ENCODE data around the gene APPBP2. TPM values are rescaled to one million over a fixed set of nuclear protein-coding genes. Genes with fewer than 3 reads are reported as not detected.
"Not testable (repeated sequence)": the region's sequence is repeated elsewhere in the genome, so short reads cannot be mapped to it uniquely, and the experiment has no call there.

APPBP2 gene
- polyA plus RNA-seq, 1 donor (not counting 4 experiments of a cell fraction or from before 2014, with no cell fraction given): 21.1 TPM

- DNase-seq (ENCODE audit: low read depth, low spot score) (no peak), FAIRE-seq (no peak)
- Histone ChIP-seq H3K27ac (ENCODE audit: control insufficient read depth, insufficient read depth, low read length) (no peak overlapping the region), H3K9ac (ENCODE audit: control insufficient read depth, extremely low read depth, insufficient read depth, low read length) (no peak overlapping the region), H4K20me1 (ENCODE audit: control insufficient read depth, extremely low read depth, insufficient read depth, low read length) (no peaks in the 10 kb centered on the region), H3K36me3 (ENCODE audit: control insufficient read depth in 2 of 2, extremely low read depth in 1 of 2, insufficient read depth in 2 of 2, low read length in 2 of 2) (peaks cover 8 to 17% of the 10 kb centered on the region in 2 experiments), H3K9me3 (ENCODE audit: control insufficient read depth, low read depth, low read length) (peaks cover 10% of the 10 kb centered on the region), H3K4me1 (ENCODE audit: control insufficient read depth, extremely low read depth, insufficient read depth, low read length) (no peaks in the 10 kb centered on the region), H3K79me2 (ENCODE audit: control insufficient read depth, insufficient read depth, low read length) (no peaks in the 10 kb centered on the region), H3K4me3 (ENCODE audit: control insufficient read depth in 2 of 3, extremely low read depth in 1 of 3, insufficient read depth in 2 of 3, low read depth in 1 of 3, low read length in 3 of 3) (no peak overlapping the region), H3K4me2 (ENCODE audit: control insufficient read depth, extremely low read depth, insufficient read depth, low read depth, low read length) (no peak overlapping the region), H3K9me1 (ENCODE audit: control insufficient read depth, extremely low read depth, insufficient read depth, low read length) (no peaks in the 10 kb centered on the region), H2AFZ (ENCODE audit: control insufficient read depth, low read length) (no peak overlapping the region), H3K27me3 (ENCODE audit: control insufficient read depth, extremely low read depth, insufficient read depth, low read length) (no peaks in the 10 kb centered on the region)
- TF ChIP-seq EZH2 (IDR thresholded peaks at IDR 0.05; ENCODE audit: low read length): no peak
- TF ChIP-seq CTCF (optimal IDR thresholded peaks at IDR 0.05 in 1 of 3, IDR thresholded peaks at IDR 0.05 in 1 of 3, conservative IDR thresholded peaks at IDR 0.05 in 1 of 3; ENCODE audit: extremely low read depth in 1 of 3, insufficient read depth in 2 of 3, low read length in 3 of 3): no peak
- dilution Hi-C loops (cut with MboI; ENCODE audit: extremely low pct_ligation_motif_present, low sequenced_read_pairs): no loop called here
Measured at GRCh38 chr17:60493847-60494321, 32.2 kb downstream of the APPBP2 start.

- DNase-seq (ENCODE audit: low read depth, low spot score) (no peak), FAIRE-seq (no peak)
- Histone ChIP-seq H3K79me2 (ENCODE audit: control insufficient read depth, insufficient read depth, low read length) (no peaks in the 10 kb centered on the region), H3K36me3 (ENCODE audit: control insufficient read depth in 2 of 2, extremely low read depth in 1 of 2, insufficient read depth in 2 of 2, low read length in 2 of 2) (peaks cover 8 to 17% of the 10 kb centered on the region in 2 experiments), H4K20me1 (ENCODE audit: control insufficient read depth, extremely low read depth, insufficient read depth, low read length) (no peaks in the 10 kb centered on the region), H3K4me3 (ENCODE audit: control insufficient read depth in 2 of 3, extremely low read depth in 1 of 3, insufficient read depth in 2 of 3, low read depth in 1 of 3, low read length in 3 of 3) (no peak overlapping the region), H3K9ac (ENCODE audit: control insufficient read depth, extremely low read depth, insufficient read depth, low read length) (no peak overlapping the region), H3K9me3 (ENCODE audit: control insufficient read depth, low read depth, low read length) (peaks cover 10% of the 10 kb centered on the region), H3K27me3 (ENCODE audit: control insufficient read depth, extremely low read depth, insufficient read depth, low read length) (no peaks in the 10 kb centered on the region), H3K9me1 (ENCODE audit: control insufficient read depth, extremely low read depth, insufficient read depth, low read length) (no peaks in the 10 kb centered on the region), H2AFZ (ENCODE audit: control insufficient read depth, low read length) (no peak overlapping the region), H3K4me2 (ENCODE audit: control insufficient read depth, extremely low read depth, insufficient read depth, low read depth, low read length) (no peak overlapping the region), H3K27ac (ENCODE audit: control insufficient read depth, insufficient read depth, low read length) (no peak overlapping the region), H3K4me1 (ENCODE audit: control insufficient read depth, extremely low read depth, insufficient read depth, low read length) (no peaks in the 10 kb centered on the region)
- dilution Hi-C loops (cut with MboI; ENCODE audit: extremely low pct_ligation_motif_present, low sequenced_read_pairs): no loop called here
- no peak for TF ChIP-seq EZH2 (IDR thresholded peaks at IDR 0.05; ENCODE audit: low read length)
- TF ChIP-seq CTCF (optimal IDR thresholded peaks at IDR 0.05 in 1 of 3, IDR thresholded peaks at IDR 0.05 in 1 of 3, conservative IDR thresholded peaks at IDR 0.05 in 1 of 3; ENCODE audit: extremely low read depth in 1 of 3, insufficient read depth in 2 of 3, low read length in 3 of 3): no peak
Measured at GRCh38 chr17:60491771-60492170, 34.3 kb downstream of the APPBP2 start.

GRCh38 chr17:60490594-60490993, 35.4 kb downstream of the APPBP2 start:
- DNase-seq (ENCODE audit: low read depth, low spot score); H3K27ac ChIP-seq (ENCODE audit: control insufficient read depth, insufficient read depth, low read length); H3K4me3 ChIP-seq (ENCODE audit: control insufficient read depth in 2 of 3, extremely low read depth in 1 of 3, insufficient read depth in 2 of 3, low read depth in 1 of 3, low read length in 3 of 3); H3K27me3 ChIP-seq (ENCODE audit: control insufficient read depth, extremely low read depth, insufficient read depth, low read length); dilution Hi-C loops (cut with MboI; ENCODE audit: extremely low pct_ligation_motif_present, low sequenced_read_pairs); H3K4me2 ChIP-seq (ENCODE audit: control insufficient read depth, extremely low read depth, insufficient read depth, low read depth, low read length); H3K9me1 ChIP-seq (ENCODE audit: control insufficient read depth, extremely low read depth, insufficient read depth, low read length); H3K9ac ChIP-seq (ENCODE audit: control insufficient read depth, extremely low read depth, insufficient read depth, low read length); H3K79me2 ChIP-seq (ENCODE audit: control insufficient read depth, insufficient read depth, low read length); H2AFZ ChIP-seq (ENCODE audit: control insufficient read depth, low read length); FAIRE-seq; H3K4me1 ChIP-seq (ENCODE audit: control insufficient read depth, extremely low read depth, insufficient read depth, low read length); H4K20me1 ChIP-seq (ENCODE audit: control insufficient read depth, extremely low read depth, insufficient read depth, low read length): not testable (repeated sequence)
- Histone ChIP-seq H3K36me3 (ENCODE audit: control insufficient read depth in 2 of 2, extremely low read depth in 1 of 2, insufficient read depth in 2 of 2, low read length in 2 of 2) (peaks cover 8 to 17% of the 10 kb centered on the region in 2 experiments), H3K9me3 (ENCODE audit: control insufficient read depth, low read depth, low read length) (peaks cover 10% of the 10 kb centered on the region)

Measured in keratinocyte (primary cell).